NOMO-1 treated with dmso at 0.1 percent for 144 hours (cell line): ENCODE measurements around the gene DSC2.
"Not testable (repeated sequence)": the region's sequence is repeated elsewhere in the genome, so short reads cannot be mapped to it uniquely, and the experiment has no call there.

Experiments
- DNase-seq: peaks from one replicate; lab custom pipeline; 2025; ENCODE audit not compliant: unreplicated experiment; lab: John Stamatoyannopoulos, UW

DSC2 gene

DNA sequence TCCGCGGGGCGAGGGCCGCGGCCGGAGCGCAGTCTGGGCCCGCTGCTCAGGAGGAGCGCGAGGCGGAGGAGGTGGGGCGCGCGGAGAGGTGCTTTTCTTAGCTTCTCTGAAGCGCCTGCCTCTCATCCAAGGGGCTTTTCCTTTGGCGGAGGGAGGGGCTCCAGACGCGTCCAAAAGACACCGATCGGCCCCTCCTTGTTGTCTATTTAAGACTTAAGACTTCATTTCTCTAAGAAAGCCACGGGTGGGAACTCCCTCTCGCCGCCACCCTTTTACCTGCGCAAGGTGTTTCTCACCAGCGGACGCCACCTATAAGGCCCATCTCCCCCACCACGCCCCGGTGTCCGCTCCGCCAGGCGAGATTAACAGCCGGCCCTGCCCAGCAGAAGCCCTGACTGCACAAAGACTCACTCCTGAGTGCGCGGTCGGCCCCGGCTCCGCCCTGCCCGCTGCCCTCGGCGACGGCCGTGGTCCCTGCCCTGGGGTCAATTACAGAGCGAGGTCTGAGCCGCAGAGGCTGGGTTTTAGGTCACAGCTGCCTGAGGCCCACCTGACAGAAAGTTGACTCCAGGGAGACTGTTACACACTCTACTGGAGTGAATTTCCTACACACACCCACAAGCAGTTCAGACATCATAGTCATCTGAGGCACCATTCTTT lies at the start of gene DSC2:
TSS of gene DSC2 (minus strand) at position 397 of the 660 bp plus-strand sequence. CDS start 450 bp downstream, outside the sequence.
- DNase-seq = no peak

GRCh38 chr18:31149351-31149750 lies 47.1 kb upstream of the DSC2 start:
- DNase-seq = no peak

DNA sequence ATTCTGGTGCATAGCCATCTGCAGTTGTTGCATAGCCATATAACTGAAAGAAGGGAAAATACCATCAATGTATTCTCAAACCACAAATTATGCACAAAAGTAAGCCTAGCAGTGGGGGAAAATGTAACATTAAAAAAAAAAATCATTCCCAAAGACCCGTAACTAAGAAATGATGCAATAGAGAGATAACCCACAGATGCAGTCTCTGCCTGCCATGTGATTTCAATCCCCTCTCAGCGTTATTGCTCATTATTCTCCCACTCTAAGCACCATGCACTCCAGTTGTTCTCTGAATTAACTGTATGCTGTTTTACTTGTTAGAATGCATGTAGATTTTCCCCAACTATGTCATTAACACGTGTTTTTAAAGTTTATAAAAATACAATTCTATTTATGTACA lies 46.4 kb upstream of the DSC2 start:
- DNase-seq = no peak

DNA sequence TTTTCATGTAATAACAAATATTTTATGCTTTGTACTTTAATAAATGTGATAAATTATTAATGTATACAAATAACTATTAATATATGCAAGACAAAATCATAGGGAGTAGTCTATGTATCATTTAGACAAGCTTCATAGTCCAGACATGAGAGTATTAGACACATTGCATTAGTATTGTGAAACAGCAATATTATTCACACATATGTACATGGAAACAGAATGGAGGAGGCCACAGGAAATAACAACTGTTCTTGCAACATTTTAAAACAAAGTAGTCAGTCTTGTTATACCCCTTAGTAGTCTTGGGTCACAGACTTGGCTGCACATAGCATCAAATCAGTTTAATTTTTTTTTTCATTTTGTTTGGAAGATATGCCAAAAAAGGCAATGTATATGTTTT lies 44.6 kb upstream of the DSC2 start:
- no peak for DNase-seq

DNA sequence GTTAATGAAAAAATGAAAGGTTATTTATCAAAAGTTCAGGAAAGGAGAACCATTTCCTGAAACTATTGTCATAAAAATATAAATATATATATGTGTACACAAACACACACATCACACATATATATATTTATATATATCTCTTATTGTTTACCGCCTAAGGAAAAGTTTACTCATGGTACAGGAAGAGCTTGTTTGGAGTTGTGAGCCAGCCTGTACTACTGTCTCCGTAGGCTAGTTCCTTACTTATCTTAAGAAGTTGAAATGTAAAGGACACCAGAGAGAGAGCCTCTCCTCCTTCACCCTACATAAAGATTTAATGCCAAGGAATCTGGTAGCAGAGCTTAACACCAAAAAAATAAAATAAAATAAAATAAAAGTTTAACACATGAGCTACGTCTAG lies 40.8 kb upstream of the DSC2 start:
- no peak for DNase-seq

- no peak for DNase-seq
These were observed 36.5 kb upstream of the DSC2 start for GRCh38 chr18:31138709-31139108.

- DNase-seq = no peak
These were observed 32.8 kb upstream of the DSC2 start for GRCh38 chr18:31134988-31135529.

DNA sequence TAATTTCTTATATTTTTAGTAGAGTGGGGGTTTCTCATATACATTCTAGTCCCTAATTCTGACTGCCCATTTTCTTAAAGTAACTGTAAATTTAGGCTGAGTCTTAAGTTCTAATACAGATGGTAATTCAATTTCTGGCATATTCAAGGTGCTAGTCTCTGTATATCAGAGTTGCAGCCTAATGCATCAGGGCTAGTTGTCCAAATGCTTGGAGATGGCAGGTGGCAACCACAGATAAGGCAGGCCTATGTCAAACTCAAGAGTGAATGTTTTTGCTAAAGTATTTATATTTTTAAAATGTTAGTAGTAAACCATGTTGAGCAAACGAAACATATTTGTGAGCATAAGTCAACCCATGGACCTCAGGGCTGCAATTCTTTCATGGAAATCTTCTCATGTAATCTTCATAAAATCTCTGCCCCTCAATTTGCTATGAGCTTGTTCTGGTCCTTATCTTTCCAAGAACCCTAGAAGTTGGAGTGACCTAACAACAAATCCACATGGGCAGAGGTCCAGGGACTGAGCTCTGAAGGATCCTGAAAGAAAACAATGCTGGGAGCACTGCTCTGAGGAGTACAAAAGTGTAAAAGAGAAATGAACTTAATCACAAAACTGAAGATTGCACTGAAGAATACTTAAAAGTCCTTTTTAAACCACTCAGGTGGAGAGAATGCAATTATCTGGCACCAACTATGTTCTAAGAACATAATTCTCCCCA lies 27.3 kb upstream of the DSC2 start:
- no peak for DNase-seq

DNA sequence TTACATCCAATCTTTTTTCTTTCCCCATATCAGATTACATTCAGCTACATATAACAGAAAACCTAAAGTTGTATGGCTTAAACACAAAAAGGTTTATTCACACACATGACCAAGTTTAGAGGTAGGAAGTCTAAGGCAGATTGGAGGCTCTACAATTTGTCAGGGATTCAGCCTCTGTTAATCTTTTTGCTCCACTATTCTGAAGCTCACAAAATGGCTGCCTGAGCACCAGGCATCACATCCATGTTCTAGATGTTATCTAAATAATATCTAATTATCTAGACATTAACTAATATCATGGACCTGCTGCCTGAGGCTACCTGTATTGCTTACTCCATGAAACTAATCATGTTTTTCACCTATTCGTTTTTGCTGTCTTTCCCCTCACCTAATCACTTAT lies 23.7 kb upstream of the DSC2 start:
- DNase-seq = no peak

DNA sequence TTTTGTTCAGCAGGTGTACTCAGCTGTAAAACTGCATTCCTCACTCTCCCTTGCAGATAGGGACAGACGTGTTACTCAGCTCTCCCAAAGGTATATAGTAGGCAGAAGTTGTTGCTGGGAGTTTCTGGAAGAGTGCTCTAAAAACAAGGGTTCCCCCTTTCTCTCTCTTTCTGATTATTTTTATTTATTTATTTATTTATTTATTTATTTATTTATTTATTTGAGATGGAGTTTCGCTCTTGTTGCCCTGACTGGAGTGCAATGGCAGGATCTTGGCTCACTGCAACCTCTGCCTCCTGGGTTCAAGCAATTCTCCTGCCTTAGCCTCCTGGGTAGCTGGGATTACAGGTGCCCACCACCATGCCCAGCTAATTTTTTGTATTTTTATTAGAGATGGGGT lies 20.9 kb upstream of the DSC2 start:
- not testable (repeated sequence) for DNase-seq

GRCh38 chr18:31120594-31120993 lies 18.4 kb upstream of the DSC2 start:
- no peak for DNase-seq

DNA sequence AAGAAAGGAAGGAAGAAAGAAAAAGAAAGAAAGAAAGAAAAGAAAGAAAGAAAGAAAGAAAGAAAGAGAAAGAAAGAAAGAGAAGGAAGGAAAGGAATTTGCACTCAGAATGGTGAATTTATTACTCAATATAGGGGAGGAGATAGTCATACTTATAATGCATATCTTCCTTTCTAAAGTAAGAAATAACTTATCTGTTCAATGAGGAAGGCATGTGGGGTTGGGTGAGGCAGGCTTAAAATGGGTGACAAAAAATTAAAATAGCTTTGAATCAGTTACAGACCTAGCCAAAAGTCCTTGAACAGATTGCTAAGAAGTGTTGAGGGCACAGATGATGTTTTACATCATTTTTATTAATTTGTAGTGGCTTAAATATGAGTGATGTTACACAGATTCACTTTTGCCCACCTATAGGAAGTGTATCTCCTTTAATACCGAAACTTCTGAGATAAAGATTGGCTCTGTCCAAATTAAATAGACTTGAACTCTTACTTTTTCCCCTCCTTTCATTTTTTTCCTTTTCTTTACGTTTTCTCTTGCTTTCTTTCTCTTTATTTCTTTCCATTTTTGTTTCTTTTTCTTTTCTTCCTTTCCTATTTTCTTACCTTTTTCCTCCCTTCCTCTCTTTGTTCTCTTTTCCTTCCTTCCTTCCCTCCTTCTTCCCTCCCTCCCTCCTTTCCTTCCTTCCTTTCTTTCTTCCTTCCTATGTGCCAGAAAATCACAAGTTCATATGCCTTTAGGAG lies 14.8 kb upstream of the DSC2 start:
- DNase-seq = no peak

- no peak for DNase-seq
These were observed 10.6 kb upstream of the DSC2 start for GRCh38 chr18:31112804-31113203.

DNA sequence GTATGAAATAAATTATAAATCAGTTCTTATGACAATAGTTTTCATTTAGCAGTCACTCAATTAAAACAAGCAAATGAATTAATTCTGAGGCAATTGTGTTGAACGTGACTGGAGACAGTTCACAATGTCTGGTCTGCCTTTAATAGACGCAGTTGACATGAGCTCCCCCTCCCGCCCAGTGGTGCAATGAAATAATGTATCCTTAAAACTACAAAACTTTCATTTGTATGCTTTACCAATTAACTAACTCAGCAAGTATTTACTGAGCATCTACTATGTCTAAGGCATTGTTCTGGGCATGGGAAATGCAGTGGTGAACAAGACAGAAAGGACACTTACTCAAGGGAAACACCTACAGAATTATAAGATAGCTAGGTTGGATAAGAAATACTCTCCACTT lies 3.5 kb upstream of the DSC2 start:
- DNase-seq = no peak

DNA sequence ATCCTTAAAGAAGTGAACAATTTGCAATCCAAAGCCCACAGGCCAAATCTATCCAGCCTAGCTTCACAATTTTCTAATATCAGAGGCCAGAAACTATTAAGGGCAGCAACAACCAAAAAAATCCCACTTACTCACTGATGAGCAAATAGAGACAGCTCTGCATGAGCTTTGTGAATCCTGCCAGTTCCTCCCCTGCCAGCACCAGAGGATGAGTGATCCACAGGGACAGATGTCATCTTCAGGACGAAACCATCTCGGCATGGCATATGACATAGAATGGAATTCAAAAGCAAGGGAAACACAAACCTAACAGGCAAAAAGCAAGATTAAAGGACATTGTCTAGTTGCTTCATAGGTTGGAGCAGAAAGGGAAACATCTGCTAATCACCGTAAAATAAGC lies 2.2 kb upstream of the DSC2 start:
- no peak for DNase-seq

GRCh38 chr18:31103423-31103822 lies 1.2 kb upstream of the DSC2 start:
- no peak for DNase-seq

- no peak for DNase-seq
These were observed 720 bp upstream of the DSC2 start for GRCh38 chr18:31102941-31103340.

DNA sequence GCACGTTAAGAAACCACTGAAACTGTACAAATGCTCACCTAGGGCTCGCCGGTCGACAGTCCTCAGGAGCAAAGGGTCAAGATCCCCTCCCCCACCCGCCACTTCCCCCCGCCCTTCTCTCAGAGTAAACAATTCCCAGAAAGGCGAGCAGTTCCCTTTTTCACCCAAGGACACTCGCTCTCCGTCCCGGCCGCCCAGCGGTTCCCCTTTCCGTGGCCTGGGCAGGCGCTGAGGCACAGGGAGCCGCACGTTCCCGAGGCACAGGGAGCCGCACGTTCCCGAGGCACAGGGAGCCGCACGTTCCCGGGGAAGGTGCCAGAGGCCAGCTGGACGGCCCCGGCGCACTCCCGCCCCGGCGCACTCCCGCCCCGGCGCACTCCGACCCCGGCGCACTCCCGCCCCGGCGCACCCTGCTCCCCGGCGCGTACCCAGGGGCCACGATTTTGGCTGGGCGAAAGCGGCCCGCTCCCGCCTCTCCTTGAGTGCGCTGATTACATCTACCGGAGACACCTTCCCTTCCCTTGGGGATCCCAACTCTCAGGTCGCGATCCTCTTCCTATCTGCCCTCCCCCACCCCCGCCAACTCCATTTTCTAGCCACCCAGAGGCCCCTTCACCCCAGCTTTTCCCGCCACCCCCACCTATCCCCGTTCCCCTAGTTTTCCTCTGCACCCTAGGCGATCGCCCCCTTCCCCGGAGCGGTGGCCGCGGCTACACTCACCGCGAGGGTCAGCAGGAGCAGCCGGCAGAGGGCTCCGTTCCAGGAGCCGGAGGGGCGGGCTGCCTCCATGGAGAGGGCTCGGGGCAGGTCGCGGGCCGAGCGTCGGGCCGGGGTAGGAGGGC lies 817 bp downstream of the DSC2 start:
- no peak for DNase-seq

GRCh38 chr18:31100436-31101182 lies 1.6 kb downstream of the DSC2 start:
- no peak for DNase-seq
